ENCODE measurements around the gene BANK1. TPM values are rescaled to one million over a fixed set of nuclear protein-coding genes. Genes with fewer than 3 reads are reported as not detected.

BANK1 gene
- total RNA-seq, 1 donor from 2014 or later, result 0.79 TPM

DNA sequence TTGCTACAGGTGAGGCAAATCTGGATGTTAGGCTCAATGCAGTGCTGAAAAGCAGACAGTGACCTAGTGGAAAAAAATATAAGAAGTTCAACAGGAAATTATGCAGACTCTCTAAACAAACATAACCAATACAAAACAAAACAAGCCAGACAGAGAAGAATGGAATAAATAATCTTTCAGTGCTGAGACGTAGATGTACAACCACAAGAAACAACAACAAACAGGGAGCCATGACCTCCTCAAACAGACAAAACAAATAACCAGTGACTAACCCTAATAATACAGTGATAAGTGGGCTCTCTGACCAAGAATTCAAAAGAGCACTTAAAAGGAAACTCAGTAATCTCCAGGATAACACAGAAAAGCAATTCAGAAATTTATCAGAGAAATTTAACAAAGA lies 315.5 kb downstream of the BANK1 start:
- no peaks in the 10 kb centered on the region for H3K27me3 Mint-ChIP-seq

DNA sequence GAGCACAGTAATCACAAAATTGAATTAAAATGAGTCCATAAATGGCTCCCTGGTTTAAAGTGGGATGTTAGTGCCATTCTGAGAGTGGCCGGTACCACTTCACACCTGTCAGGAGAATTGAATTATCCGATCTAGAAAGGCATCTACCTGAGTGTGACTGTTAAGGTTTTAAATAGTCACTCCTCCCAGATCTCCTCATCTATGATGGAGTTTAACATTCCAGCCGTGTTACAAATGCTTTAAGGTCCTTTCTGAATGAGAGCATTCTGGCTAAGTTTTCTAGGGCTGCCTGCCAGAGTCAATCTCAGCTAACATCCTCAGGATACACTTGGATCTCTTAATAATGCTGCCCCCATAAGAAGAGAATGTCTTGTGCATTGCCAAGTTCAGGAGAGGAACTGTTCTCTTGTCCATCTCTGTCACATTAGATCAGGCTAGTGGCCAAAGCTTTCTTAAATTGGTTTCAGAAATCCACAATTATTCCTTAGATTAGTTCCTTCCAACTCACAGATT lies 323.6 kb downstream of the BANK1 start:
- Mint-ChIP-seq H3K27me3 (no peaks in the 10 kb centered on the region), H3K27ac (no peak overlapping the region)

More for the DNA sequence above, 315.5 kb downstream of the BANK1 start:
- DNase-seq (ENCODE audit: low spot score, unreplicated experiment), result no peak
- H3K4me1 Mint-ChIP-seq (ENCODE audit: low read depth), result no peaks in the 10 kb centered on the region
- H3K4me3 Mint-ChIP-seq (ENCODE audit: low read depth), result no peak overlapping the region
- TF ChIP-seq, protein P1, sequence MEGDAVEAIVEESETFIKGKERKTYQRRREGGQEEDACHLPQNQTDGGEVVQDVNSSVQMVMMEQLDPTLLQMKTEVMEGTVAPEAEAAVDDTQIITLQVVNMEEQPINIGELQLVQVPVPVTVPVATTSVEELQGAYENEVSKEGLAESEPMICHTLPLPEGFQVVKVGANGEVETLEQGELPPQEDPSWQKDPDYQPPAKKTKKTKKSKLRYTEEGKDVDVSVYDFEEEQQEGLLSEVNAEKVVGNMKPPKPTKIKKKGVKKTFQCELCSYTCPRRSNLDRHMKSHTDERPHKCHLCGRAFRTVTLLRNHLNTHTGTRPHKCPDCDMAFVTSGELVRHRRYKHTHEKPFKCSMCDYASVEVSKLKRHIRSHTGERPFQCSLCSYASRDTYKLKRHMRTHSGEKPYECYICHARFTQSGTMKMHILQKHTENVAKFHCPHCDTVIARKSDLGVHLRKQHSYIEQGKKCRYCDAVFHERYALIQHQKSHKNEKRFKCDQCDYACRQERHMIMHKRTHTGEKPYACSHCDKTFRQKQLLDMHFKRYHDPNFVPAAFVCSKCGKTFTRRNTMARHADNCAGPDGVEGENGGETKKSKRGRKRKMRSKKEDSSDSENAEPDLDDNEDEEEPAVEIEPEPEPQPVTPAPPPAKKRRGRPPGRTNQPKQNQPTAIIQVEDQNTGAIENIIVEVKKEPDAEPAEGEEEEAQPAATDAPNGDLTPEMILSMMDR (IDR thresholded peaks at IDR 0.05; ENCODE audit: unreplicated experiment), result no peak
- no peak overlapping the region for H3K27ac Mint-ChIP-seq
- peaks cover 34% of the 10 kb centered on the region for H3K9me3 Mint-ChIP-seq (ENCODE audit: low read depth)
- peaks cover 3% of the 10 kb centered on the region for H3K36me3 Mint-ChIP-seq (ENCODE audit: insufficient read depth)

DNA sequence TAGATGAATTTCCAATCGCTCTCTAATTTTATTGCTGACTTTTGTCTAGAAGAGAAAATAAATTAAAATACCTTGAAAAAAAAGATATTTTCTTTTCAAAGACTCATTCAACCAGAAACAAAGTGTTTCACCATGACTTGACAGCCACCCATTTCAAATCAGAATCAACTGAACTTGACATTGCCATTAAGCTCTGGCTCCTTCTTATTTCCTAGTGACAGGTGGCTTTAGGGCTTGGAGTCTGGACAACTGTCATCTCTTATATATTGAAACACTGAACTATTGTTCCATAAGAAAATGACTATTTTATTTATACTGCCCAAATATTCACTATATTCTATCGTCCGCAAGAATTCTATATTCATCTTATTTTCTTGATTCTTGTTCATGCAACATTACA lies 325.6 kb downstream of the BANK1 start:
- no peak overlapping the region for H3K4me3 Mint-ChIP-seq (ENCODE audit: low read depth)
- TF ChIP-seq, protein P1 (IDR thresholded peaks at IDR 0.05; ENCODE audit: unreplicated experiment), result no peak
- no peaks in the 10 kb centered on the region for H3K27me3 Mint-ChIP-seq
- H3K4me1 Mint-ChIP-seq (ENCODE audit: low read depth), result no peaks in the 10 kb centered on the region
- H3K27ac Mint-ChIP-seq, result no peak overlapping the region
- DNase-seq (ENCODE audit: low spot score, unreplicated experiment), result no peak
- peaks cover 1% of the 10 kb centered on the region for H3K36me3 Mint-ChIP-seq (ENCODE audit: insufficient read depth)
- H3K9me3 Mint-ChIP-seq (ENCODE audit: low read depth), result peaks cover 5% of the 10 kb centered on the region

More for the DNA sequence above, 323.6 kb downstream of the BANK1 start:
- no peak overlapping the region for H3K4me3 Mint-ChIP-seq (ENCODE audit: low read depth)
- TF ChIP-seq, protein P1 (IDR thresholded peaks at IDR 0.05; ENCODE audit: unreplicated experiment), result no peak
- DNase-seq (ENCODE audit: low spot score, unreplicated experiment), result no peak
- H3K9me3 Mint-ChIP-seq (ENCODE audit: low read depth), result peaks cover 7% of the 10 kb centered on the region
- H3K4me1 Mint-ChIP-seq (ENCODE audit: low read depth), result no peaks in the 10 kb centered on the region
- no peaks in the 10 kb centered on the region for H3K36me3 Mint-ChIP-seq (ENCODE audit: insufficient read depth)

DNA sequence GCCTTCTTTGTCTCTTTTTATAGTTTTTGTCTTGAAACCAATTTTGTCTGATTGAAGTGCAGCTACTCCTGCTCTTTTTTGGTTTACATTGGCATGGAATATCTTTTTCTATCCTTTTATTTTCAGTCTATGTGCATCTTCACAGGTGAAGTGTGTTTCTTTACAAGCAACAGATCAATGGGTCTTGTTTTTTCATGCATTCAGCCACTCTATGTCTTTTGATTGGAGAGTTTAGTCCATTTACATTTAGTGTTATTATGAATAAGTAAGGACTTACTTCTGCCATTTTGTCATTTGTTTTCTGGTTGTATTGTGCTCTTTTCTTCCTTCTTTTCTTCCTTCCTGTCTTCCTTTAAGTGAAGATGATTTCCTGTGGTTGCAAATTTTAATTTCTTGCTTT lies 330.3 kb downstream of the BANK1 start:
- no peak overlapping the region for H3K4me3 Mint-ChIP-seq (ENCODE audit: low read depth)
- H3K27me3 Mint-ChIP-seq, result no peaks in the 10 kb centered on the region
- no peak overlapping the region for H3K27ac Mint-ChIP-seq
- H3K36me3 Mint-ChIP-seq (ENCODE audit: insufficient read depth), result peaks cover 1% of the 10 kb centered on the region
- H3K9me3 Mint-ChIP-seq (ENCODE audit: low read depth), result peaks cover 18% of the 10 kb centered on the region
- no peaks in the 10 kb centered on the region for H3K4me1 Mint-ChIP-seq (ENCODE audit: low read depth)
- TF ChIP-seq, protein P1 (IDR thresholded peaks at IDR 0.05; ENCODE audit: unreplicated experiment), result no peak
- no peak for DNase-seq (ENCODE audit: low spot score, unreplicated experiment)

Data from progenitor cell of endocrine pancreas (in vitro differentiated cells).